HepG2 (cell line): ENCODE measurements around the gene DAG1. TPM values are rescaled to one million over a fixed set of nuclear protein-coding genes. Genes with fewer than 3 reads are reported as not detected.

ENCODE experiments used
- ATAC-seq: fragments of 200-7000 bp; cut with Tn5 transposase; 3 replicates; pipeline ENCODE4 v1.9.1; 2020; ENCODE audit warnings: mild to moderate bottlenecking, moderate library complexity
- BruUV-seq: library from RNA; stranded (reverse); fragments of 400-500 nt; replicated peaks from 2 replicates; lab custom pipeline; 2021; lab: Mats Ljungman, UMichigan
- CTCF ChIA-PET: fragments of 300-600 bp; formaldehyde crosslinking; extraction: SDS; loops from one replicate; lab custom pipeline; 2021; ENCODE audit warnings: low total read pairs, inconsistent platforms, low intra/inter-chr PET ratio; lab: Yijun Ruan, JAX
- POLR2A ChIA-PET: fragments of 350-600 bp; sonication (Branson Sonifier 250); formaldehyde crosslinking; loops from one replicate; lab custom pipeline; 2020; ENCODE audit warnings: antibody characterized with exemption, inconsistent platforms; lab: Yijun Ruan, JAX
- DNase-seq: peaks from one replicate; pipeline ENCODE4 v3.0.0-alpha.2; 2015; ENCODE audit warnings: low spot score
- FAIRE-seq: peaks from 3 replicates; lab custom pipeline; 2011; peaks lifted over from hg19 to GRCh38; lab: Jason Lieb, UNC
- H2AFZ ChIP-seq: one replicate; pipeline ENCODE4 v1.6.1; 2011; ENCODE audit warnings: low read length, inconsistent platforms
- H3K27ac ChIP-seq: fragments of 300-600 bp; 3 replicates; pipeline ENCODE4 v1.8.0; 2011; ENCODE audit warnings: mixed run types, mild to moderate bottlenecking, mixed read lengths, low read length, inconsistent platforms; ENCODE audit not compliant: insufficient read depth; ENCODE audit errors: extremely low read length
- H3K27me3 ChIP-seq, 2 experiments: fragments of 200-600 bp in 1 of 2; 2 replicates in 1 of 2; 3 replicates in 1 of 2; pipeline versions ENCODE4 v1.6.0 to v1.8.0; 2011; ENCODE audit warnings: low read length in 2 of 2, mild to moderate bottlenecking in 2 of 2, moderate library complexity in 2 of 2, inconsistent platforms in 1 of 2; ENCODE audit not compliant: insufficient read depth in 2 of 2, control insufficient read depth in 1 of 2
- H3K36me3 ChIP-seq, 2 experiments: fragments of 200-600 bp in 1 of 2; replicated peaks in 1 of 2; 2 replicates in 1 of 2; 3 replicates in 1 of 2; pipeline versions ENCODE4 v1.5.1 to v1.8.0; 2011; ENCODE audit warnings: low read length in 2 of 2, inconsistent platforms in 1 of 2; ENCODE audit not compliant: insufficient read depth in 2 of 2, control insufficient read depth in 1 of 2
- H3K4me1 ChIP-seq: 2 replicates; pipeline ENCODE4 v1.5.1; 2012; ENCODE audit warnings: low read length, inconsistent platforms; ENCODE audit not compliant: insufficient read depth
- H3K4me2 ChIP-seq: 2 replicates; pipeline ENCODE4 v1.6.0; 2011; ENCODE audit warnings: low read depth, low read length, inconsistent platforms
- H3K4me3 ChIP-seq, 3 experiments: fragments of 200-600 bp in 1 of 3; sonication (generic), shearing (Covaris generic) in 1 of 3; replicated peaks in 1 of 3; 2 replicates each; pipeline ENCODE4 v1.5.1; 2011 to 2016; ENCODE audit warnings: low read length in 3 of 3, inconsistent platforms in 2 of 3, low read depth in 2 of 3, mild to moderate bottlenecking in 2 of 3, control low read depth in 1 of 3, mixed read lengths in 1 of 3; ENCODE audit not compliant: insufficient read depth in 1 of 3
- H3K79me2 ChIP-seq: one replicate; pipeline ENCODE4 v1.6.1; 2011; ENCODE audit warnings: low read length, inconsistent platforms; ENCODE audit not compliant: insufficient read depth
- H3K9ac ChIP-seq: 2 replicates; pipeline ENCODE4 v1.6.0; 2011; ENCODE audit warnings: mild to moderate bottlenecking, low read depth, low read length, inconsistent platforms; ENCODE audit not compliant: insufficient read depth
- H3K9me3 ChIP-seq: 2 replicates; pipeline ENCODE4 v1.5.1; 2012; ENCODE audit warnings: mild to moderate bottlenecking, low read length
- H4K20me1 ChIP-seq: 2 replicates; pipeline ENCODE4 v1.6.0; 2011; ENCODE audit warnings: inconsistent platforms, mild to moderate bottlenecking, low read length, moderate library complexity; ENCODE audit not compliant: insufficient read depth
- KDM5B ChIP-seq: sonication (generic); formaldehyde crosslinking; IDR thresholded peaks from 2 replicates; pipeline ENCODE4 v1.4.0; 2020; ENCODE audit warnings: missing genetic modification reagents, mild to moderate bottlenecking, borderline replicate concordance
- RARG ChIP-seq: sonication (generic); formaldehyde crosslinking; IDR thresholded peaks from 2 replicates; pipeline ENCODE4 v1.4.0; 2020; ENCODE audit warnings: low read depth, mild to moderate bottlenecking, missing genetic modification reagents
- TBL1XR1 ChIP-seq: fragments of 150-350 bp; IDR thresholded peaks from 2 replicates; pipeline ENCODE4 v1.6.1; 2014; ENCODE audit warnings: borderline replicate concordance, low read length; ENCODE audit not compliant: partially characterized antibody
- TEAD3 ChIP-seq: optimal IDR thresholded peaks from 2 replicates; pipeline ENCODE3; 2016; ENCODE audit warnings: borderline replicate concordance
- ZMAT3 ChIP-seq: sonication (generic); formaldehyde crosslinking; conservative IDR thresholded peaks from 2 replicates; pipeline ENCODE4 v1.7.0; 2021; ENCODE audit warnings: missing genetic modification reagents
- ZNF460 ChIP-seq: sonication (generic); formaldehyde crosslinking; IDR thresholded peaks from 2 replicates; pipeline ENCODE4 v1.5.1; 2020; ENCODE audit warnings: missing genetic modification reagents, mild to moderate bottlenecking, borderline replicate concordance
- WGBS: methylation state at CpG from one replicate; pipeline ENCODE4 v1.1.6; 2017; ENCODE audit warnings: low lambda C conversion rate; 5-methylcytosine and 5-hydroxymethylcytosine counted together
- in situ Hi-C: cut with HindIII; loops from 2 replicates; pipeline ENCODE4 v1.10.0; 2017; ENCODE audit warnings: low pct_unique_long_range_greater_than_20kb; ENCODE audit not compliant: extremely low pct_ligation_motif_present
- intact Hi-C: fragments of 100-400 bp; cut with micrococcal nuclease; formaldehyde crosslinking; loops from one replicate; pipeline ENCODE4 v1.10.0; 2022; ENCODE audit not compliant: unreplicated experiment
- polyA plus RNA-seq, 8 experiments: library from polyadenylated mRNA; depleted of rRNA in 3 of 8; stranded (reverse) in 7 of 8; unstranded in 1 of 8; fragments of >200 nt; fragmentation: Illumina TruSeq in 4 of 8; extraction: Trizol in 4 of 8; gene quantifications; 2 replicates each; pipeline versions ENCODE4 v1.2.1 to v1.2.3, GENCODE V29; 2011 to 2016; ENCODE audit warnings: low read depth in 4 of 8, missing spikeins in 1 of 8, mixed read lengths in 1 of 8; ENCODE audit not compliant: insufficient read depth in 1 of 8
- total RNA-seq, 5 experiments: library from RNA; depleted of rRNA; stranded (reverse); fragments of >200 nt; fragmentation: Illumina TruSeq; extraction: Trizol; gene quantifications; 2 replicates each; pipeline ENCODE4 v1.2.3, GENCODE V29; 2016; ENCODE audit warnings: low read depth in 1 of 5
- TF ChIP-seq, protein P1 (sequence below): sonication (generic); formaldehyde crosslinking; IDR thresholded peaks from 2 replicates; pipeline ENCODE4 v1.8.0; 2022; ENCODE audit warnings: missing genetic modification reagents, mild to moderate bottlenecking, moderate library complexity, borderline replicate concordance

Gene DAG1
- total and polyA plus RNA-seq, 2 of the 13 experiments (the other 11 are each of a cell fraction or from before 2014, with no cell fraction given): 47.3 to 50.4 TPM

DNA sequence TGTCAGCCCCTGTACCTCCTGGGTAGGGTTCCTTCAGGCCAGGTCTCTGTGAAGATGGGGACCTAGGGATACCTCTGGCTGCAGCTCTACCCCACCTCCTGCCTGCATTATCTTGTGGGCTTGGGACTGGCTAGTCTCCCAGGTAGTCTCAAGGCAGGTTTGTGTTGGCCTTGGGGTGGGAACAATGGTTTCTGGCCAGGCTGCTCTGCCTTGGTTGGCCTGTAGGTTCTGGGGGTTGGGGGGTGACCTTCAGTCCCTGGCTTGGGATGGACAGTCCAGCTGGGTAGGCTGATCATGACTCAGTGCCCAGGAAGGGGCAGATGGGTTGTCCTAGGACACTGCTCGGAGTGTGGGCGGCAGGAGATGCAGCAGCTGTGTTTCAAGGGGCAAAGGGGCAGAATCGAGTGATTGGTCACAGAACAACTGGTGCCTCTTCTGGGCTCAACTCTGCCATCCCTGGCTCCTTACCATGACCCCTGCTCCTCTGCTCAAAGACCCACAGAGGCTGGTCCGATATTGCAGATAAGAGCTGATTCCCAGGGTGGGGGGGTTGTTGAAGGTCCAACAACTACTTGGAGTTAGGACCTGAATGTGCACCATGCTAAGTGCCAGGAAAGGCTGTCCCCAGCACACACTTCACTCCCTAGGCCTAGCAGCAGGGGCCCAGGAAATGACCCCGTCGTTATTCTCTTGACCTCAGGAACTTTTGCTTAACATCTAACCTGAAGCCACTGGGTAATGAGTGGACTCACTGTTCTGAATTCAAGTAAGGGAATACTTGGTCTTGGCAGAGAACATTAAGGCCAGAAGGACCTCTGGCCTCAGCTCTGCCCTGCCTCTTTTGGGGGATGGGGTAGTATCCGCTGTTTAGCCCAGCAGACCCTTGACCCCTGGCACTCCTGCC is 66.2 kb downstream of the DAG1 start (continued):
- no peak for TF ChIP-seq KDM5B (CRISPR knock-in tag)
- TF ChIP-seq, all 625 proteins: peak for 10

DNA sequence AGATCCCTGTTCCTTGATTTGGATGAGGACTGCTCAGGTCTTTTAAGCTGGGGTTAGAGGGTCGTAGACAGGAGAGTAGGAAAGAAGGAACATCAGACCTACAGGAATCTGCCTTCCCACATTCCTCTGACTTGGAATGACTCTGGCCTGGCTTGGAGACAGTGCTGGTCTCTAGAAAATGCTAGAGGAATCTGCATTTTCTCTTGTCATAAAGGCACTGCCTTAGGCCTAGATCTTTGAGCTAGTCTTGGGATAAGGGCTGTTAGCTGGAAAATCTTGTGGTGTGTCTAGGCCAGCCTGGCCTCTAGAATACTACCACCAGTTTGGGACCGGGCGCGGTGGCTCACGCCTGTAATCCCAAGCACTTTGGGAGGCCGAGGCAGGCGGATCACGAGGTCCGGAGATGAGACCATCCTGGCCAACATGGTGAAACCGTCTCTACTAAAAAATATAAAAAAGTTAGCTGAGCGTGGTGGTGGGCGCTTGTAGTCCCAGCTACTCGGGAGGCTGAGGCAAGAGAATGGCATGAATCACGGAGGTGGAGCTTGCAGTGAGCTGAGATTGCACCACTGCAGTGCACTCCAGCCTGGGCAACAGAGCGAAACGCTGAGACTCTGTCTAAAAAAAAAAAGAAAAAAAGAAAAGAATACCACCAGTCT is 66.9 kb downstream of the DAG1 start:
- ChIA-PET CTCF (no interaction called here), POLR2A (interaction anchor here (0.5 to 6.0 kb wide), 6 partner anchors 13 to 135 kb away, joined by 3 to 98 read pairs (median 5); no protein-coding TSS in a partner anchor)
- FAIRE-seq: no peak

More for the DNA sequence above, 66.9 kb downstream of the DAG1 start:
- Histone ChIP-seq H2AFZ (no peak overlapping the region), H3K27ac (peak overlapping the region; percentile 24), H3K4me3 (no peak overlapping the region), H3K4me2 (peak overlapping the region; percentile 47; the same call in 1 of the 2 replicates), H3K79me2 (no peaks in the 10 kb centered on the region), H3K9ac (no peak overlapping the region), H3K36me3 (peaks cover 4 to 19% of the 10 kb centered on the region in 2 experiments; a peak in 4 of 5 replicates), H3K4me1 (peaks cover 42% of the 10 kb centered on the region), H3K27me3 (no peaks in the 10 kb centered on the region), H3K9me3 (no peaks in the 10 kb centered on the region), H4K20me1 (no peaks in the 10 kb centered on the region)
- DNase-seq: no peak
- no peak for ATAC-seq
- in situ Hi-C loops: loop anchor here (5.0 kb wide), 1 partner anchor 135 kb away; the partner anchor contains the start of gene APEH
- intact Hi-C loops: loop anchor here (5.0 kb wide), 1 partner anchor 65 kb away; the partner anchor contains the start of gene DAG1
- WGBS: 67% methylated on average over 16 of the region's 16 CpGs
- TF ChIP-seq RARG (CRISPR knock-in tag) (no peak), ZMAT3 (CRISPR knock-in tag) (no peak), ZNF460 (peak; percentile 70), TEAD3 (CRISPR knock-in tag) (peak; percentile 9), TBL1XR1 (no peak)
- TF ChIP-seq, protein P1, sequence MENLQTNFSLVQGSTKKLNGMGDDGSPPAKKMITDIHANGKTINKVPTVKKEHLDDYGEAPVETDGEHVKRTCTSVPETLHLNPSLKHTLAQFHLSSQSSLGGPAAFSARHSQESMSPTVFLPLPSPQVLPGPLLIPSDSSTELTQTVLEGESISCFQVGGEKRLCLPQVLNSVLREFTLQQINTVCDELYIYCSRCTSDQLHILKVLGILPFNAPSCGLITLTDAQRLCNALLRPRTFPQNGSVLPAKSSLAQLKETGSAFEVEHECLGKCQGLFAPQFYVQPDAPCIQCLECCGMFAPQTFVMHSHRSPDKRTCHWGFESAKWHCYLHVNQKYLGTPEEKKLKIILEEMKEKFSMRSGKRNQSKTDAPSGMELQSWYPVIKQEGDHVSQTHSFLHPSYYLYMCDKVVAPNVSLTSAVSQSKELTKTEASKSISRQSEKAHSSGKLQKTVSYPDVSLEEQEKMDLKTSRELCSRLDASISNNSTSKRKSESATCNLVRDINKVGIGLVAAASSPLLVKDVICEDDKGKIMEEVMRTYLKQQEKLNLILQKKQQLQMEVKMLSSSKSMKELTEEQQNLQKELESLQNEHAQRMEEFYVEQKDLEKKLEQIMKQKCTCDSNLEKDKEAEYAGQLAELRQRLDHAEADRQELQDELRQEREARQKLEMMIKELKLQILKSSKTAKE: no peak
- no TSS peak for BruUV-seq
